GM18517 (cell line): ENCODE results near the gene VDAC2.
"Not testable (repeated sequence)": the region's sequence is repeated elsewhere in the genome, so short reads cannot be mapped to it uniquely, and the experiment has no call there.

Source experiments
- ATAC-seq: cut with Tn5 transposase; IDR thresholded peaks from one replicate; pipeline ENCODE4 v1.9.1; 2021; ENCODE audit warnings: mild to moderate bottlenecking, moderate library complexity; ENCODE audit not compliant: unreplicated experiment

VDAC2 gene

GRCh38 chr10:75197906-75198305 lies 12.7 kb upstream of the VDAC2 start:
- ATAC-seq, result no peak

- not testable (repeated sequence) for ATAC-seq
Measured at GRCh38 chr10:75199949-75200348, 10.6 kb upstream of the VDAC2 start.

DNA sequence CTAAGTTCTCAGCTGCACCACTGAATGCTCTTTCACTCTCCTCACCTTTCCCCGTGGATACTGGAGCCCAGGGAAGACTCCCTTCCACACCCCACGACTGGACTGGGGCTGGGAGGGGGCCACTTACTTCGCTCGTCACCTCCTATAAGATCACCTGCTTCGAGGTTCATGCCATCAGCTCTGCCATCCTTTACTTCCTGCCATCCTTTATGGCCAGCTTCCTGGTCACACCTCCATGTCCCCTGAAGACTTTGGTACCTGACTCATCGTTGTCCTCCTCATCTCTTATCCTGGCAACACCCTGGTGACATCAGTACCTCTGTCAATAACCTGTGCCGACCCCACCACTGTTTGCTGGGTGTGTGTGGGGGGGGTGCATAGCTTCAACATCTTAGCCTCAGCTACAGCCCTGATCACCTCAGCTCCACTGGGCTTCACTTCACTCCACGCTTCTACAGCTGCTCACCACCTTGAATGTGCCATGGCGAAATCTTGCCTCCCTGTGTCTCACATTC lies 8.7 kb upstream of the VDAC2 start:
- ATAC-seq, result no peak

- no peak for ATAC-seq
Measured at GRCh38 chr10:75202321-75203045, 8.1 kb upstream of the VDAC2 start.

GRCh38 chr10:75203046-75203620 lies 7.5 kb upstream of the VDAC2 start:
- ATAC-seq, result not testable (repeated sequence)

DNA sequence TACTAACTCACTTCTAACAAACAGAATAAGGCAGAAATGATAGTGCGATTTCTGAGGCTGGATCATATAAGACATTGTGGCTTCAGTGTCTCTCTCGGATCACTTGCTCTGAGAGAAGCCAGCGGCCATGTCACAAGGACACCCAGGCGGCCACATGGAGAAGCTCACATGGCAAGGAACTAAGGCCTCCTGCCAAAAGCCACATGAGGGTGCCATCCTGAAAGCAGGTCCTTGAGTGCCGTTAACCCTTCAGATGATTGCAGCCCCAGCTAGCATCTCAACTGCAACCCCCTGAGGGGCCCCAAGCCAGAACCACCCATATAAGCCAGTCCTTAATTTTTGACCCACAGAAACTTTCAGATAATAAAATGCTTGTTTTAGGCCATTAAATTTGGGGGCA lies 6.9 kb upstream of the VDAC2 start:
- no peak for ATAC-seq

GRCh38 chr10:75205908-75206307 lies 4.7 kb upstream of the VDAC2 start:
- no peak for ATAC-seq

DNA sequence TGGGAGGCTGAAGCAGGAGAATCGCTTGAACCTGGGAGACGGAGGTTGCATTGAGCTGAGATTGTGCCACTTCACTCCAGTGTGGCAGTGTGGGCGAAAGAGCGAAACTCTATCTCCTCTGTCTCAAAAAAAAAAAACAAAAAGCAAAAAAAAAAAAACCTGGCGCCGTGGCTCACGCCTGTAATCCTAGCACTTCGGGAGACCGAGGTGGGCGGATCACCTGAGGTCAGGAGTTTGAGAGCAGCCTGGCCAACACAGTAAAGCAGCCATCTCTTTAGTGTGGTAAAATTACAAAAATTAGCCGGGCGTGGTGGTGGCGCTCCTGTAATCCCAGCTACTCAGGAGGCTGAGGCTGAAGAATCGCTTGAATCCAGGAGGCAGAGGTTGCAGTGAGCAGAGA lies 4.0 kb upstream of the VDAC2 start:
- not testable (repeated sequence) for ATAC-seq

GRCh38 chr10:75207079-75207856 lies 3.3 kb upstream of the VDAC2 start:
- no peak for ATAC-seq

DNA sequence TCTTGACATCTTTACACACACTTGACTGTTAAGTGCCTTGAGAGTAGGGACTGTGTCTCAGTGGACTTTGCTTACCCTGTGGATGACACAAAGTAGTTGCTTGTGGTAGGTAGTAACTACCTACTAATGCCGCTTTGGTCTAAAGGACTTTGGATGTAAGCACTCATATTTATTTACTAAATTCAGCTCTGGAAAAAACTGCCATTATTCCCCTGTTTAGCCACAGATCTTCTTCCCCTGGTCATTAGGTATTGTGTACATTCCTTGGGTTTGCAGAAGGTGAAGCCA lies 2.8 kb upstream of the VDAC2 start:
- ATAC-seq, result no peak

DNA sequence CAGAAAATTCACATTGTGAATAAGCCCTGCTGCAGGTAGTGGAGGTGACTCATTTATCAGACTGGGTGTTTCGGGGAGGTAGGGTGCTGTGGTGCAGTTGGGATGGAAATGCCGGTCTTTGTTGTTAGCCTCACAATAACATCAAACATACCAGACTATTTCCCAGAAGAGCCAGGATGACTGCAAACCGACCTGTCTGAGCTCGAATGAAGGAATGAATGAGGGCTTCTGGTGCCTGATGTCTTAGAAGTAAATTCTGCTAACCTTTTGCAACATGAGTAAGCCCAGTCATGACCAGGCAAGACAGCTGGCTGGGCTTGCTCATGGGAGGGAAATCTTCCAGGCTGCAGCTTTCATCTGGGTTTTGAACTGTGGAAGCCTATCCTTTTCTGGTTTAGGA lies 2.4 kb upstream of the VDAC2 start:
- no peak for ATAC-seq

DNA sequence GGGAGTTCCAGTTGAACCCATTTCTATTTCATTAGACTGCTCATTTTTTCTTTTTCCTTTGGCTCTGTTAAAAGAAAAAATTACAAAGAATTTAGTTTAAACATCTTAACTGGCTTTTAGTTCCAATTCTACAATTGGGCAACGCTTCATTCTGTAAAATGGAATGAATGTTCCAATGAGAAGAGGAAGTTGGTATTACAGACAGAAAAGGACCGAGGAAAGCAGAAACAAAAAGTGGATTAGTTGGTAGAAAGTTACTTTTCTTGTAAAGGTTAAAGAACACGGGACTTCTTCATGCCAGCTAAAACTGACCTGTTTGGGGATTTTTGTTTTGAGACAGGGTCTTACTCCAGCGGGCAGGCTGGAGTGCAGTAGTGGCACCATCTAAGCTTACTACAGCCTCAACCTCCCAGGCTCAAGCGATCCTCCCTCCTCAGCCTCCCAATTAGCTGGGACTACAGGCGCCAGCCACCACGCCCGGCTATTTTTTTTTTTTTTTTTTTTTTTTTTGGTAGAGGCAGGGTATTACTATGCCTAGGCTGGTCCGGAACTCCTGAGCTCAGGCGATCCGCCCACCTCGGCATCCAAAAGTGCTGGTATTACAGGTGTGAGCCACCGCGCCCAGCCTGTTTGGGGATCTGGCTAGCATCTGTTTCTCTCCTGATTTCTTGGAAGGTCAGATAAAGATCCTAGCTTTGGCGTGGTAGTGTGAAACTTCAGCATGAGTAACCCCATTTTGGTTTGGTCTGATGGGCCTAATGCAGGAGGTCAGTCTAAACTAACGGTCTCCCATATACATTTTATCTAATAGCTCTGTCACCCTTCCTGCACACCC lies 1.3 kb upstream of the VDAC2 start:
- ATAC-seq, result no peak

GRCh38 chr10:75209921-75210281 lies 695 bp upstream of the VDAC2 start:
- ATAC-seq, result peak; percentile 41

DNA sequence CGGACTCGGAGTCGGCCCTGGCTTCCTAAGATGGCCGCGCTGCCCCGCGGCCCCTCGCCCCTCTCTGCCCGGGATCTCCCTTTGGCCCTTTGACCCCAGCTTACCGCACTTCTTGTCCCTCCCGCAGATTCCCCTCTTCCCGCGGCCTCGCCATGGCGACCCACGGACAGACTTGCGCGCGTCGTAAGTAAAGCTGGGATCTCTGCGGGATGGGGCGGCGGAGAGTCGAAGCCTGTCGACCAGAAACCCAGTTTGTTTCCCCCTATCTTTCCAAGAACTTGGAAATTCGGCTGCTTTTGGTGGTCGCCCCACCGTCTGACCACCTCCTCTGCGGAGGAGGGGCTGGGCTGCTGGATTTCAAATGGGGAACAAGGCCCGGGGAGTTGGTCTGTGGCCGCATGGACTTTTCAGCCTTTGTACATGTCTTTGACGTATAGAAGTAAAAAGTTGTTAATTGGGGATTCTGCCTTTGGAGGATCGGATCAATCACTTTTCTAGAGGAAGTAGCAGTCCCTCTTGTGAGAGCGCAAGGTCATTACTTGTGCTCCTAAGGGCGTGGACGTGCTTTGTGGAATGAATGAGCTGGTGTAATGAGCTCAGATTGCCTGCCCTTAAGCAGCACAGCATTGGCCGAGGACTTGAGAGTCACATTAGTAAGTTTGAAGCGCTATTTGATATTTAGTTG lies 553 bp downstream of the VDAC2 start:
- ATAC-seq, result no peak

- ATAC-seq, result no peak
Measured at GRCh38 chr10:75212343-75212742, 1.7 kb downstream of the VDAC2 start.

GRCh38 chr10:75220274-75220673 lies 9.7 kb downstream of the VDAC2 start:
- ATAC-seq, result no peak

DNA sequence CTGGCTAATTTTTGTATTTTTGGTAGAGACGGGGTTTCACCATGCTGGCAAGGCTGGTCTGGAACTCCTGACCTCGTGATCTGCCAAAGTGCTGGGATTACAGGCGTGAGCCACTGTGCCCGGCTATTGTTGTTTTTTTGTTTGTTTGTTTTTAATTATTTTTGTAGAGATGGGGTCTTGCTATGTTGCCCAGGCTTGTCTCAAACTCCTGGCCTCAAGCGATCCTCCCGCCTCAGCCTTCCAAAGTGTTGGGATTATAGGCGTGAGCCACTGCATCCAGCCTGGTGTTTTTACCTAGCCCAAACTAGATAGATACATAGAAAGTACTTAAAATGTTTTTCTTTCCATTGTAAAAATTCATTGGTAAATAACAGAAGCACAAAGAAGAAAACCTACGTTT lies 10.9 kb downstream of the VDAC2 start:
- not testable (repeated sequence) for ATAC-seq

DNA sequence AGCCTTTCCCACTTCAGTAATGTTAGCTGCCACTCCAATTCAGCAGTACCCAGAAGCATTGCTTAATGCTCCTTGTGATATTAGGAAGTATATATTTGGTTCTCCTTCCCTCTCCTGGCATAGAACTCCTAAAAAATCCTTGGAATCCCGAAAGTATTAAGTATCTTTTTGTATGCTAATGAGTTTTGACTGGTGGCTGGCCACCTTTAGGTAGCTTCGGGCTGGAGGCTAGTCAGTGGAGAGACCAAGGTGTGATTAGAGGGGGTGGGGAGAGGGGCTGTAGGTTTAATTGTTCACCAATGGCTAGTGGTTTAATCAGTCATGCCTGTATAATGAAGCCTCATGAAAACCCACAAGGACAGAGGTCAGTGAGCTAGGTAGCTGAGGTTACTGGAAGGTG lies 12.9 kb downstream of the VDAC2 start:
- ATAC-seq, result no peak

- ATAC-seq, result no peak
Measured at GRCh38 chr10:75226095-75226494, 15.5 kb downstream of the VDAC2 start.

DNA sequence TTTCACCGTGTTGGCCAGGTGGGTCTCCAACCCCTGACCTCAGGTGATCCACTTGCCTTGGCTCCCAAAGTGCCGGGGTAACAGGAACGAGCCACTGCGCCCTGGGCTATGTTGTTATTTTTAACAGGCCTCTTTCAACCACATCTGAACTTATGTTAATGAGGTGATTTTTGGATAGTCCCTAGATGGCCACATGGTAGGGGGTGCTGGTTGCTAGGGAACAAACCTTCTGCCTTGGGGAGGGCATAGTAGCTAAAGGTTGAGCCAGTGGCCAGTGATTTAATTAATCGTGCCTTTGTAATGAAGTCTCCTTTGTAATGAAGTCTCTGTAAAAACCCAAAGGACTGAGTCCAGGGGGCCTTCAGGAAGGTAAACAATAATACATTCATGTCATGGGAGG lies 16.1 kb downstream of the VDAC2 start:
- no peak for ATAC-seq

GRCh38 chr10:75228278-75228677 lies 17.7 kb downstream of the VDAC2 start:
- ATAC-seq, result no peak
